GM19395 (cell line): Measurements from ENCODE around the gene GCDH.
"Not testable (repeated sequence)": the region's sequence is repeated elsewhere in the genome, so short reads cannot be mapped to it uniquely, and the experiment has no call there.

ENCODE experiments used
- ATAC-seq: cut with Tn5 transposase; IDR thresholded peaks from one replicate; pipeline ENCODE4 v1.9.1; 2021; ENCODE audit warnings: mild to moderate bottlenecking, moderate library complexity; ENCODE audit not compliant: unreplicated experiment

Gene GCDH

DNA sequence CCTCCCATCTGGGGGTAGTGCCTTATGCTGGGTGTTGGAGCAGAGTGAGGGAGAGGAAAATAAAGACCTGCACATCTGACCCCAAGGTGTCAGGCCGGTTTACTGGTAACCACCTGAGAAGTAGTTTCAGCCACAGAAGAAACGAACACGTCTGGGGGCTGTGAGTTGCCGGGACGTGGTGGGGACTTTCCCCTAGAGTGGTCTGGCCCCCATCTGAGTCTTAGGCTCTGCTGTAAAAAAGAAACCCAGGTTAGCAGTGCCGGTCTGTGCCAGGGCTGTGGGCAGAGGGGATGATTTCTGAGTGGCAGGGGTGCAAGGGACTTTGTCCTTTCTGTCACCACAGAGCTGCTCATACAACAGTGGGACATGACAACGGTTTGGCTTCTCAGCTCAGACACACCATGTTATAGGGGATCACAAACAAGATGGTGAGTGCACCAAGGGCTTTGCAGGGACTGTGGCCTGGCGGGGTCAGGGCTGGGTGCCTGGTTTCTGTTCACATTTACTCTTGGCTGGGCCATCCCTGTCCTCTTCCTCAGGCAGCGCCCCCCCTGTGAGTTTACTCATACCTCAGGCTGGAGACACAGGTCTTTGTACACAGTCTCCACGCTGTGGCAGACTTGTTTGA lies 9.0 kb downstream of the GCDH start:
- peak; percentile 74 for ATAC-seq

DNA sequence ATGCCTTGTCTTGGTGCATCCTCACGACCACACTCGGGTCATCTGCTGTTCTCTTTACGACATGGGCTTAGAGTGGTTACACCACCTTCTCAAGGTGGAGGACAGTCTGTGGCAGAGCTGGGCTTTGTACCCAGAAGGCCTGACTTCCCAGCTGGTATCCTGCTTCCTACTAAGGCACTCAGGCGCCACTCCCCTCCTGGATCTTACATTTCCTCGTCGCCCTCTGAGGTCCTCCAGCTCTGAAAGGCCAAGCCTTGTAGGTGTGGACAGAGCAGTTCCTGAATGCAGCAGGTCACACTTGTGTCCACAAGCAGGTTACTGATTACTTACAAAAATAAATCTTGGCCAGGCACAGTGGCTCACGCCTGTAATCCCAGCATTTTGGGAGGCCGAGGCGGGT lies 16.2 kb downstream of the GCDH start:
- ATAC-seq, result no peak

DNA sequence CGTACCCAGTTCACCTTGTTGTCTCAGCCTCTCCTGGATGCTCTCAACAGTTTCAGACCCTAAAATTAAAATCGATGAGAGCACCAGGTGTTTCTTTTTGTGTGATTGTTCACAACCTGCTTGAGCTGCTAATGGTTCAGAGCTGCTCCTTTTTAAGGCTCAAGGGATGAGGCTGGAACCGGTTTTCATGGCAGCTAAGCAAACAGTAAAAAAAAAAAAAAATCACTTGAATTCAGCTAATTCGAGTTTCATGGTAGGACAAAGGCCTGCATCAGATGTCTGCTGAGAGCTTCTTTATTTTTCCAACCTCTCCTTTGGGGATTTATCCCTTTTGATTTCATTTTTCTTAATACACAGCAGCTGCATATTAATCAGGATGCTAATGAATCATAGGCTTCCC lies 21.6 kb downstream of the GCDH start:
- no peak for ATAC-seq

DNA sequence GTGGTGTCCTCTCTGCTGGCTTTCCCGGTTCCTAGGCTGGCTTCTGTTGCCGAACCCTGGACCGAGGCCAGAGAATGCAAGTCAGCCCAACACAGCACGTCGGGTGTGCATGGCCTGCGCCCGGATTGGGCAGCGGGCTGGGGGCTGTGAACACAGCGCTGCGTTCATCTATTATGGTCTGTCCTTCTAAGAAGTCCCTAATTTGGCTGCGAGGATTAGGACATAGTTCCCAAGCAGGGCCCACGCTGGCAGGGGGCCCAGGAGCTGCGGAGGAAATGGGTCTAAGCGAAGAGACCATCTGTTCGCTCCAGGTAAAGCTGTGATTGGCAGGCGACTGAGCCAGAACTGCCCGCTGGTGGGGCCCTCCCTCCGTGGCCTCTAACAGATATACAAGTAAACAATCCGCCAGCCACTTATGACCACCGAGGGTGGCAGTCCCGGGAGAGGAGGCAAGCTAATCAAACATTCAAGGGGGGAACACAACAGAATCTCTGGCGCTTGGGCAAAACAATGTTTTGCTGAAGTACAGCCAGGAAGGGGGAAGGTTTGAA lies 22.1 kb downstream of the GCDH start:
- ATAC-seq, result no peak

DNA sequence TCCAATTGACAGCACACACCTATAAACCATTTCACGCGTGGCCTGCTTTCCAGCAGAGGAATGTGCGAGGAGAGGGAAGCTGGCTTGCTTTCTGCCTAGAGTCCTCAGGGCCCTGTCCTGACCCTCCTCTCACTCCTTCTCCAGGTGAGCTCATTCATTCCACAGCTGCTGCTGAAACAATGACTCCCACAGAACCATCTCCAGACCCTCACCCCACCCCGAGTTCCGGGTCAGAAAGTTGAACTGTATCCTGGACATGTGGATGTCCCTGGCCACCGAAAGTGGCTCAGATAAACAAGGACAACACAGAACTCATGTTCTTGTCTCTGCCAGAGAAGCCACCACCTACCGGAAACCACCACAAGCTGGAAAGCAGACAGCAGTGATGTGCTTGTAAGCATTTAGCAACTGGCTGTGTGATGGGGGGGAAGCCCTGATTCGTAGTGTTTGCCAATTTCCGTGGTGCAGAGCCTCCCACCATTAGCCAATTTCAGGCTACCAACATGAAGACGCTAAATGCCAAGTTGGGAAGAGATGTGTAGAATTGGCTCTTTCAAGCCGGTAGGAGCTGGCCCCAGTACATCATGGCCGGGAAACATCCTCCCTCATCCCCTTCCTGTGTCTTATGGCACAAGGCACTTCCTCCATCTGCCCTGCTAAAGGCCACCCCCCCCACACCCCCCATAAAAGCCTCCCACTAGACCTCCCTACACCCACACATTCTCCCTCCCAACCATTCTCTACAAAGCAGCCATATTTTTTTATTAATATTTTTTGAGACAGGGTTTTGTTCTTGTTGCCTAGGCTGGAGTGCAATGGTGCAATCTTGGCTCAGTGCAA lies 23.1 kb downstream of the GCDH start:
- no peak for ATAC-seq

DNA sequence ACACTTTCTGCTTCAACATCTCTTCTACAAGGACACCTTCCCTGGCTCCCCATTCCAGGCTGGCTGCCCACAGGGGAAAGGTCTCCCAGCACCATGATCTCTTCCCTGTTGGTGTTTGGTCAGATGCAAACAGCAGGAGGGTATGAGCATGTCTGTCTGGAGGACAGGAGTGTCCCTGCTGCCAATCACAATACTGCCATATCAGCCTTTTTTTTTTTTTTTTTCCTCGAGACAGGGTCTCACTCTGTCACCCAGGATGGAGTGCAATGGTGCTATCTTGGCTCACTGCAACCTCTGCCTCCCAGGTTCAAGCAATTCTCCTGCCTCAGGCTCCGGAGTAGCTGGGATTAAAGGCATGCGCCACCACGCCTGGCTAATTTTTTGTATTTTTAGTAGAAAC lies 24.9 kb downstream of the GCDH start:
- ATAC-seq, result not testable (repeated sequence)

DNA sequence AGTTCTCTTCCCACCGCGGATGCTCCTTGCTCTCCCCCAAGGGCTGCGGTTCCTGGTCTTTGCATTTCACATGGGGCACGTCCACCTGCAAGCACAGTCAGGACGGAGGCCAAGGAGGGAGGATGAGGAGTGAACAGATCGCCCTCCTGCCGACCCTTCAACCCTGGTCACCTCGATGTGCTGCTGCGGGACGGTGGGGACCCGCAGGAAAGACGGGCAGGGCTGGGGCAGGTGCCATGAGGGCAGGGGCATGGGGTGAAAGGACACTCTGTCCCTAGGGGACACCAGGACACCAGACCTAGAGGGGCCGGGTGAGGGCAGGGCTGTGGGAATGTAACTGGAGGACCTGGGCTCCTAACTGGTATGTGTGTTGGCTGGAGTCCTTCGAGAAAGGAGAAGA lies 27.3 kb downstream of the GCDH start:
- no peak for ATAC-seq

DNA sequence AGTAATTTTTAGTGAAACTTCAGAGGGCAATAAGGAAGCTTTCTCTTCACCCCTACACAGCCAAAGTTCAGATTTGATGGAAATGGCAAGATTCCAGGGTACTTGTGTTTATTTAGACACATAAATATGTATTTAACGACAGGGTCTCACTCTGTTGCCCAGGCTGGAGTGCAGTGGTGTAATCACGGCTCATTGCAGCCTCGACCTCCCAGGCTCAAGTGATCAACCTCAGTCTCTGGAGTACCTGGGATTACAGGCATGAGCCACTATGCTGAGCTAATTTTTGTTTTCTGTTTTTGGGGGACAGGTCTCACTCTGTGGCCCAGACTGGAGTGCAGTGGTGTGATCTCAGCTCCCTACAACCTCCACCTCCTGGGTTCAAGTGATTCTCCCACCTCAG lies 30.1 kb downstream of the GCDH start:
- no peak for ATAC-seq

DNA sequence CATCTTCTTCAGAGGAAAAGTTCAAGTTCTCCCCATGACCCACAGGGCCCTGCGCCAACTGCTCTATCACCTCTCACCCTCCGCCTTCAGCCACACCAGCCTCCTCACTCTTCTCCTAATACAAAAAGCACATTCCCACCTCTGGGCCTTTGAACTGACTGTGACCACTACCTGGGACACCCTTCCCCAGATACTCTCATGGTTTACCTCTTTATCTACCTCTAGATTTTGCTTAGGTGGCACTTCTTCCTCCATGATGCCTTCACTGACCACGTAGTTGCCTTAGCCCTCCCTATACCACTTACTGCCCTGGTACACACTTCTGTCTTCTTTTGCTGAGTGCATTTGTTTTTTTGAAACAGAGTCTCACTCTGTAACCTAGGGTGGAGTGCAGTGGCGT lies 32.0 kb downstream of the GCDH start:
- ATAC-seq, result no peak

DNA sequence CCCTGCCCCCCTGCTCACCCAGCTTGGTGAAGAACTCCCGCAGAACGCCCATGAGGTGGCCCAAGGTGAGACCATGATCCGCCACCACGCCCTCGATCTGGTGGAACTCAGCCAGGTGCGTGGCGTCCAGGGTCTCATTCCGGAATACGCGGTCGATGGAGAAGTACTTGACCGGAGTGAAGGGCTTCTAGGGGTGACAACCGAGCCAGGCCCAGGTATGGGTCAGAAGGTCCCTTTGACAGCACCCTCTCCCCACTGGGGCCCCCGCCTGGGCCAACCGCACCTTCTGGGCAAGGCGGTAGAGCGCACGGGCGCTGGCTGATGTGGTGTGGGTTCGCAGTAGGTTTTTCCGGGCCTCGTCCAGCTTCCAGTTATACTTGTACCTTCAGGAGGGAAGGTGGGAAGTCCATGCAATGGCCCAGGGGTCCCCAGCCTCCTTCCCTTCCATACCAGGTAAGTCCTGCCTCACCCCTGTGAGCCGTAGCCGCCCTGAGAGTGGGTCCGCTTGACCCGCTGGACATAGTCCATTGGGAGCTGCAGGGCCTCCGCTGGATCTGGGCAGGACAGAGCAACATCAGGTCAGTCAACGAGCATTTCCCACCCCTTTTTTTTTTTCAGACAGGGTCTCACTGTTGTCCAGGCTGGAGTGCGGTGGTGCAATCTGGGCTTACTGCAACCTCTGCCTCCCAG lies 33.8 kb downstream of the GCDH start:
- no peak for ATAC-seq

DNA sequence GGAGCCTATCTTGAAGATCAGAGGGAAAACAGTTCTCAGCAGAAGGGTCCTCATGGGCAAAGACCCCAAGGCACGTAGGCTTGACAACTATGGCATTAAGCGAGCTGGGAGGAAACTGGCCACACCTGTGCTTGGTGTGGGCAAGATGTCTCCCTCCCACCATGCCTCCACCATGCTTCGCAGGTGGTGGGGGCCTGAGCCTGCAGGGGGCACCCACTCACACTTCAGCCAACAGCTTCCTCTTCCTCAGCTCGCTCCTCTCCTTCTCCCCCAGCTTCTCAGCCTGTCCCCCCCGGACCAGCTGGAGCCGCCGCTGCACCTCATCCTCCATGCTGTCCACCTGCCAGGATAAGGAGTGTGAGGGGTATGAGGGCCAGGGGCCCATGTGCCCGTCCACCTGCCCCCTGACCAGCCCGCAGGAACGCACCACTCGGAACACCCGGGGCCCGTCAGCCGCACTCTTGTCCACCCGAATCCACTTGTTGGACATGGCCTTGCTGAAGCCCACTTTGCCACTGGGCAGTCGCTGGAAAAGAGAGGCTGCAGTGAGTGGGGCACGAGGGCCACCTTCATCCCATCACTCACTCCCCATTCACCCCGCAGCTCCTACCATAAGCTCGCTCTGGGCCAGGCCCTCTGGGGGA lies 39.2 kb downstream of the GCDH start:
- no peak for ATAC-seq

DNA sequence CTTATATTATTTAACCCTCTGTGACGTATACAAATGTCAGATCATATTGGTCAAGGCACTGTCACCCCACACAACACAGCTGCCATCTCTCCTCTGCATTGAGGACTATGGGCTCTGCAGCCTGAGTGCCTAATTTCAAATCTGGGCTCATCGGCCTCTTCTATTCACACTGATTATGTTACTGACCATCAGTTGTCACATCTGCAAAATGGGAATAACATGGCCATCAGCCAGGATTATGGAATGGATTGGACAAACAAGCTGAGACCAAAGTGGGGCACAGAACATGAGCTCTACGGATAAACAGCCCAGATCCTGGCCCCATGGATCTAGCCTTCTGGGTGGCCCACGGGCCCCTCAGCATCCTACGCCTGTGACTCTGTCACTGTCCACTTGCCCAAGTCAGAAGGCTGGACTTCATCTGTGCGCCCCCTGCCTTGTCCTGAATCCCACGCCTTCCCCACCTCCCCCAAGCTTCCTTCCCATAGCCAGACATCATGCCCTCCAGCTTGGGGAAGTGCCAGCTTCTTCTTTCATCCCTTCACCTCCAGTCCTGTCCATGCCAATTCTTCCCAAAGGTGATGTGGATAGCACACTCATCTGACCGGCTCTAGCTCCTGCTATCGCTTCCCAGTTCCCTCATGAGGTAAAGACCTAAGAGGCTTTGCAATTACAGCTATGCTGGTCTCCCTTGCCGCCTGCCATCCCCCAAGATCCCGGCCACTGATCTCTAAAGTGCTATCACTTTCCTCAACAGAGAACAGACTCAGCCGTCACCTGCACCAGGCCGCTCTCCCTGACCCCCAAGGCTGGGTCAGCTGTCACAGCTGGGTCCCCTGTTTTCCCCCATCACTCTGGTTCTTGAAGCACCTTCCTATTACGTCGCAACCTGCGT lies 41.7 kb downstream of the GCDH start:
- peak; percentile 12 for ATAC-seq

DNA sequence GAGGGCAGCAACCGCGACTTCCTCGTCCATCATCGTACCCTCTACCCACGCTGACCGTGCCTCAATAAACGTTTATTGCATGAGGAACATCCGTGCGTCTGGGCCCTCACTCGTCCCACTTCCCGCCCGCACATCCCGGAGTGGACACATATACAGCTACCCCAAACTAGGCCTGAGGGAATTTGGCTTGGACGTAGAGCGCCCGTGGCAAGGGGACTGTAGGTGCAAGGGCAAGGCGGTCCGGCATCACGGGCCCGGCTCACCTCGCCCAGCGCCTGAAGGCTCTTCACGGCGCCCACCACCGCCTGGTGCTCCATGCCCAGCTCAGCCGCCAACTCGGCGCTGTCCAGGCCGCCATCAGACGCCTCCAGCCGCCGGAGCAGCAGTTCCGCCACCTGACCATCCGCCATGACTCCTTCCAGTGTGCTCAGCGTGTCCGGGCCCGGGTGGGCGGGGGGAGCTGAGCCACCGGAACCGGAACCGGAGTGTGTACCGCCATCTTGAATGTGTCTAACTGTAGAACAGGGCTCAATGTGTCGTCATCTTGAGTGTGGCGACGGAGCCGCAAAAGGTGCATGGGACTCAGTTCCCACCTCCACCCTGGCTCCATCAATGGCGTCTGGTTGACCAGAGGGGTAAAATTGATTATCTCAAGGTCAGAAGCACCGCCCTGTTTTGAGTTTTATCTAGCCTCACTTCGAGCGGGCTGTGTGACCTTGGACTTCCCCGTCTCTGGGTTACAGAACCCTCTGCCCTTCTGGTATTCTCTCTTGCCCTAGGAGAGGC lies 42.5 kb downstream of the GCDH start, which contains the start of gene FARSA:
FARSA (minus strand) TSS at position 425 of the 786 bp plus-strand sequence; CDS start at position 410, 15 bp downstream.
- peak; percentile 55 for ATAC-seq

DNA sequence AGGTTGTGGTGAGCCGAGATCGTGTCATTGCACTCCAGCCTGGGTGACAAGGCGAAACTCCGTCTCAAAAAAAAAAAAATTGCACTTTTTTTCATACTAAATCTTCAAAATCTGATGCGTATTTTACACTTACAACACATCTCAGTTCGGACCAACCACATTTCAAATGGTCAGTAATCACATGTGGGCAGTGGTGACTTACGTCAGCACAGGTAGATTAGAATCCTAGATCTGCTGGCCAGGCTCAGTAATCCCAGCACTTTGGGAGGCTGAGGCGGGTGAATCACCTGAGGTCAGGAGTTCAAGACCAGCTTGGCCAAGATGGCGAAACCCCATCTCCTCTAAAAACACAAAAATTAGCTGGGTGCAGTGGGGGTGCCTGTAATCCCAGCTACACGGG lies 44.1 kb downstream of the GCDH start:
- ATAC-seq, result no peak

DNA sequence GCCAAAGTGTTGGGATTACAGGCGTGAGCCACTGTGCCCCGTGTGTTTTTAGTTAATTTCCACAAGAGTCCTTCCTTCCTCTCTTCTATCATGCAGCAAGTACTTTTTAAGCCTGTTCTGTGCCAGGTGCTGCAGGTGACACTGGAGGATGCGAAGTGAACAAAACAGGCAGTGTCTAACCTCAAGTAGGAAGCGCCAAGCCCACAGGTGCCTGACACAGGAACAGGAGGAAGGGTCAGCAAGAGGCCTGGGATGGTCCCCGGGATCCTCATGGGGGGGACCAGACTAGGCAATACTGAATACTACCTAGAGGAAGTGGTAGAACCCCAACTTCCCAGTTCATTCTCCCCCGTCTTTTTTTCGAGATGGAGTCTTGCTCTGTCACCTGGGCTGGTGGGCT lies 45.6 kb downstream of the GCDH start:
- ATAC-seq, result no peak

DNA sequence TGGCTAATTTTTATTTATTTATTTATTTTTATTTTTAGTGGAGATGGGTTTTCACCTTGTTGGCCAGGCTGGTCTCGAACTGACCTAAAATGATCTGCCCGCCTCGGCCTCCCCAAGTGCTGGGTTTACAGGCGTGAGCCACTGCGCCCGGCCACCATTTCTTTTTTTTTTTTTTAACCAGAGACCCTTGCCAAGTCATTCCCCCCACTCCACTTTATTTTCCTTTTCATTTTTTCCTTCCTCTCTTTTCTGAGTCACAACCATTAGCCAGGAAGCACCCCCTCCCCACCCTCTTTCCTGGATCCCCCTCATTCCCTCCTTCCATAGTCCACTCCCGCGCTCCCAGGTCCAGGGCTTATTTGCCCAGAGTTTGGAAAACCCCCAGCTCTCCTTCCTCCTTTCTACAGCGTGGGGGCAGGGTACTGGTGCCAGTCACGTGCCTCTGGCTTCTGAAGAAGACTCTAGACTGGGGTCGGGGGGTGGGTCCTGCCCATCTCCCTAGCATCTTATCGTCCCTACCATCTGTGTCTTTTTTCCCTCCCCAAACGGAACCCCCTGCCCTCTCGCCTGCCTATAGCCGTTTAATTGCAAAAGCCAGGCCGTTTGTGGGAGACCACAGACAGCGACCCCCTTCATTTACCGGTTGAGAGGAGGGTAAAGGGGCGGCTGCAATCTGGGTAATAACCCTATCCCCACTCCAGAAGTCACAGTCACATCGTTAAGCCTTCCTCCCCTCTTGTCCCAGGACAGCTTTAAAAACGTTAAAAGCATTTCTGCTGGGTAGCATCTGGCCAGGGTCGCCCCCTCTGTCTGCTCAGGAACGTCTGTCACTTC lies 46.4 kb downstream of the GCDH start:
- no peak for ATAC-seq

DNA sequence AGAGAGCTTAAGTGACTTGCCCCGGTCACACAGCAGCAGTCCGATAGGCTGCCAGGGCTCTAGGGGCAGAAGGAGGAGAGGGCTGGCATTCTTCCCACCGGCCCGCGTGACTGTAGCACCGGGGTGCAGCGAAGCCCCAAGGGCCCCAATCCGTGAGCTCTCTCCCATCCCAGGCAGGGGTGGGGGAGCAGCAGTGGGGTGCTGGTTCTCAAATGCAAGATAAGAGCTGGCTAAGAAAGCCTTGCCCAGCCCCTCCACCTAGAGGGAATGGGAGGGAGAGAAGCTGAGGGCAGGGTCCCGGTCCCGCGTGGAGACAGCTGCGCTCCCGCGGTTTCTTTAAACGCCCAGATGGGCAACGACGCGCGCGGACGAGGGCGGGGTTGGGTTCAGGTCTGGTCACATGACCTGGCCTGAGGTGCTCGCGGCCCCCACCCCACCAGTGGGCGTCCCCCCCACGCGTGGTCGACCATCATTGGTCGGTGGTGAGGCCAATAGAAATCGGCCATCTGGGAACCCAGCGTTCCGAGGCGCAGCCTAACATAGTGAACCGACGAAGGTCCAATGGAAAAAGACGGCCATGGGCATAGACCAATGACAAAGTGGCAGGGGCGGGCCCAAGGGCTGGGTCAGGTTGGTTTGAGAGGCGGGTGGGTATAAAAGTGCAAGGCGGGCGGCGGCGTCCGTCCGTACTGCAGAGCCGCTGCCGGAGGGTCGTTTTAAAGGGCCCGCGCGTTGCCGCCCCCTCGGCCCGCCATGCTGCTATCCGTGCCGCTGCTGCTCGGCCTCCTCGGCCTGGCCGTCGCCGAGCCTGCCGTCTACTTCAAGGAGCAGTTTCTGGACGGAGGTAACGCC lies 47.2 kb downstream of the GCDH start, which contains the start of gene CALR:
CALR (plus strand) TSS at position 683 of the 852 bp plus-strand sequence; CDS start at position 754, 71 bp downstream.
- peak; percentile 87 for ATAC-seq
